WTC11 (cell line): ENCODE results near the gene CREBBP.

Source experiments
- ESRRA ChIP-seq: sonication (generic); formaldehyde crosslinking; IDR thresholded peaks from 2 replicates; pipeline ENCODE4 v1.8.1; 2022; ENCODE audit warnings: mild to moderate bottlenecking, missing genetic modification reagents, borderline replicate concordance
- ETV6 ChIP-seq: sonication (generic); formaldehyde crosslinking; IDR thresholded peaks from 2 replicates; pipeline ENCODE4 v1.8.1; 2022; ENCODE audit warnings: mild to moderate bottlenecking, missing genetic modification reagents
- JUN ChIP-seq: sonication (generic); formaldehyde crosslinking; IDR thresholded peaks from 2 replicates; pipeline ENCODE4 v1.8.0; 2023; ENCODE audit warnings: mild to moderate bottlenecking, missing genetic modification reagents
- SOX15 ChIP-seq: fragments of 250-450 bp; sonication (Bioruptor Pico); IDR thresholded peaks from 2 replicates; pipeline ENCODE4 v1.9.0; 2021; ENCODE audit warnings: mild to moderate bottlenecking
- USF2 ChIP-seq: sonication (generic); formaldehyde crosslinking; IDR thresholded peaks from 2 replicates; pipeline ENCODE4 v1.8.1; 2023; ENCODE audit warnings: mild to moderate bottlenecking, missing genetic modification reagents, moderate library complexity
- ZBTB21 ChIP-seq: sonication (generic); formaldehyde crosslinking; IDR thresholded peaks from 2 replicates; pipeline ENCODE4 v1.8.1; 2023; ENCODE audit warnings: mild to moderate bottlenecking, missing genetic modification reagents, borderline replicate concordance
- TF ChIP-seq, protein P1 (sequence below): fragments of 200-600 bp; IDR thresholded peaks from 2 replicates; pipeline ENCODE4 v1.8.0; 2022; ENCODE audit warnings: antibody characterized with exemption
- TF ChIP-seq, protein P2 (sequence below): sonication (generic); formaldehyde crosslinking; IDR thresholded peaks from 2 replicates; pipeline ENCODE4 v1.8.0; 2022; ENCODE audit warnings: mild to moderate bottlenecking, missing genetic modification reagents
- TF ChIP-seq, protein P3 (sequence below): sonication (generic); formaldehyde crosslinking; IDR thresholded peaks from 2 replicates; pipeline ENCODE4 v1.8.0; 2022; ENCODE audit warnings: mild to moderate bottlenecking, missing genetic modification reagents
- TF ChIP-seq, protein P4 (sequence below): sonication (generic); formaldehyde crosslinking; IDR thresholded peaks from 2 replicates; pipeline ENCODE4 v1.8.0; 2022; ENCODE audit warnings: missing genetic modification reagents

DNA sequence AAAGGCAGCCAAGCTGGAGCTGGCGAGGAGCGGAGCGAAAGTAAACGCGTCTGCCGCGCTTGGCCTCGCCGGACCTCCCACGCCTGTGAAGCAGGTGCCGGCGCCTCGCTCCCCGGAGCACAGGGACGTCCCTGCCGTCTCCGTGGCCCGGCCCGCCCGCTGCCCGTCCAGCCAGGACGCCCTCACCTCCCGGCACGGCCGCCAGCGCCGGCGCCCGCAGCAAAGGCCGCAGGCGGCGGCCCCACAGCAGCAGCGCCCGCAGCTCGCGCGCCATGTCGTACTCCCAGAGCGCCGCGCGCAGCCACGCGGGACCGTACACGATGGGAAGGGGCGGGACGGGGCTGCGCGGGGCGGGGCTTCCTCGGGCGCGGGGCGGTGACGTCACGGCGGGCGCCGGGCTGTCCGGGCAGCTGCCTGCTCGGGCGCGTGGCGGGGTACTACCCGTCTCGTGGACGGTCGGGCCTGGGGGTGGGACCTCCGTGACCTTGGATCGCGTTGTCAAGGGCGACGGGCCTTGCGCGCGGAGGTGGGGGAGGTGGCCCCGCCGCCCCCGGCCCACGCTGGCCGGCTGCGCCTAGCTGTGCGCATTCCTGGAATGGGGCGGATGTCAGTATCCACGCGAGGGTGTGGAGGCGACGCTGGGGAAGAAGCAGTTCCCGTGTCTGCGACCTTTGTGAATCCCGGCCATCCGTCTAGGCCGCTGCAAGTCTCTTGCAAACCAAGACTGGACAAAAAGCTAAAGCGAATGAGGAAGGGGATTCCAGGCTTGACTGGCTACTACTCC, 163.1 kb downstream of the CREBBP start, which contains the start of gene TRAP1:
- TF ChIP-seq, protein P1, sequence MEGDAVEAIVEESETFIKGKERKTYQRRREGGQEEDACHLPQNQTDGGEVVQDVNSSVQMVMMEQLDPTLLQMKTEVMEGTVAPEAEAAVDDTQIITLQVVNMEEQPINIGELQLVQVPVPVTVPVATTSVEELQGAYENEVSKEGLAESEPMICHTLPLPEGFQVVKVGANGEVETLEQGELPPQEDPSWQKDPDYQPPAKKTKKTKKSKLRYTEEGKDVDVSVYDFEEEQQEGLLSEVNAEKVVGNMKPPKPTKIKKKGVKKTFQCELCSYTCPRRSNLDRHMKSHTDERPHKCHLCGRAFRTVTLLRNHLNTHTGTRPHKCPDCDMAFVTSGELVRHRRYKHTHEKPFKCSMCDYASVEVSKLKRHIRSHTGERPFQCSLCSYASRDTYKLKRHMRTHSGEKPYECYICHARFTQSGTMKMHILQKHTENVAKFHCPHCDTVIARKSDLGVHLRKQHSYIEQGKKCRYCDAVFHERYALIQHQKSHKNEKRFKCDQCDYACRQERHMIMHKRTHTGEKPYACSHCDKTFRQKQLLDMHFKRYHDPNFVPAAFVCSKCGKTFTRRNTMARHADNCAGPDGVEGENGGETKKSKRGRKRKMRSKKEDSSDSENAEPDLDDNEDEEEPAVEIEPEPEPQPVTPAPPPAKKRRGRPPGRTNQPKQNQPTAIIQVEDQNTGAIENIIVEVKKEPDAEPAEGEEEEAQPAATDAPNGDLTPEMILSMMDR, result no peak
- TF ChIP-seq ZBTB21 (CRISPR knock-in tag) (no peak), USF2 (CRISPR knock-in tag) (peak; percentile 43; the same call in 1 of the 2 replicates), SOX15 (CRISPR knock-in tag) (no peak), ESRRA (CRISPR knock-in tag) (peak; percentile 96), JUN (CRISPR knock-in tag) (0 out of 2 replicates have a peak, but pooled peaks have one; percentile 2), ETV6 (peak; percentile 12; the same call in 1 of the 2 replicates)
- TF ChIP-seq, protein P2, sequence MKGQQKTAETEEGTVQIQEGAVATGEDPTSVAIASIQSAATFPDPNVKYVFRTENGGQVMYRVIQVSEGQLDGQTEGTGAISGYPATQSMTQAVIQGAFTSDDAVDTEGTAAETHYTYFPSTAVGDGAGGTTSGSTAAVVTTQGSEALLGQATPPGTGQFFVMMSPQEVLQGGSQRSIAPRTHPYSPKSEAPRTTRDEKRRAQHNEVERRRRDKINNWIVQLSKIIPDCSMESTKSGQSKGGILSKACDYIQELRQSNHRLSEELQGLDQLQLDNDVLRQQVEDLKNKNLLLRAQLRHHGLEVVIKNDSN (CRISPR knock-in tag), result peak; percentile 55; the same call in 1 of the 2 replicates
- TF ChIP-seq, protein P3, sequence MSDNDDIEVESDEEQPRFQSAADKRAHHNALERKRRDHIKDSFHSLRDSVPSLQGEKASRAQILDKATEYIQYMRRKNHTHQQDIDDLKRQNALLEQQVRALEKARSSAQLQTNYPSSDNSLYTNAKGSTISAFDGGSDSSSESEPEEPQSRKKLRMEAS (CRISPR knock-in tag), result peak; percentile 87
- TF ChIP-seq, protein P4, sequence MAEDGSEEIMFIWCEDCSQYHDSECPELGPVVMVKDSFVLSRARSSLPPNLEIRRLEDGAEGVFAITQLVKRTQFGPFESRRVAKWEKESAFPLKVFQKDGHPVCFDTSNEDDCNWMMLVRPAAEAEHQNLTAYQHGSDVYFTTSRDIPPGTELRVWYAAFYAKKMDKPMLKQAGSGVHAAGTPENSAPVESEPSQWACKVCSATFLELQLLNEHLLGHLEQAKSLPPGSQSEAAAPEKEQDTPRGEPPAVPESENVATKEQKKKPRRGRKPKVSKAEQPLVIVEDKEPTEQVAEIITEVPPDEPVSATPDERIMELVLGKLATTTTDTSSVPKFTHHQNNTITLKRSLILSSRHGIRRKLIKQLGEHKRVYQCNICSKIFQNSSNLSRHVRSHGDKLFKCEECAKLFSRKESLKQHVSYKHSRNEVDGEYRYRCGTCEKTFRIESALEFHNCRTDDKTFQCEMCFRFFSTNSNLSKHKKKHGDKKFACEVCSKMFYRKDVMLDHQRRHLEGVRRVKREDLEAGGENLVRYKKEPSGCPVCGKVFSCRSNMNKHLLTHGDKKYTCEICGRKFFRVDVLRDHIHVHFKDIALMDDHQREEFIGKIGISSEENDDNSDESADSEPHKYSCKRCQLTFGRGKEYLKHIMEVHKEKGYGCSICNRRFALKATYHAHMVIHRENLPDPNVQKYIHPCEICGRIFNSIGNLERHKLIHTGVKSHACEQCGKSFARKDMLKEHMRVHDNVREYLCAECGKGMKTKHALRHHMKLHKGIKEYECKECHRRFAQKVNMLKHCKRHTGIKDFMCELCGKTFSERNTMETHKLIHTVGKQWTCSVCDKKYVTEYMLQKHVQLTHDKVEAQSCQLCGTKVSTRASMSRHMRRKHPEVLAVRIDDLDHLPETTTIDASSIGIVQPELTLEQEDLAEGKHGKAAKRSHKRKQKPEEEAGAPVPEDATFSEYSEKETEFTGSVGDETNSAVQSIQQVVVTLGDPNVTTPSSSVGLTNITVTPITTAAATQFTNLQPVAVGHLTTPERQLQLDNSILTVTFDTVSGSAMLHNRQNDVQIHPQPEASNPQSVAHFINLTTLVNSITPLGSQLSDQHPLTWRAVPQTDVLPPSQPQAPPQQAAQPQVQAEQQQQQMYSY, result no peak
